Measurements from ENCODE around the gene SUPT3H. TPM values are rescaled to one million over a fixed set of nuclear protein-coding genes. Genes with fewer than 3 reads are reported as not detected.

The SUPT3H gene
- total RNA-seq, 1 experiment from 2014 or later = 3.6 TPM

DNA sequence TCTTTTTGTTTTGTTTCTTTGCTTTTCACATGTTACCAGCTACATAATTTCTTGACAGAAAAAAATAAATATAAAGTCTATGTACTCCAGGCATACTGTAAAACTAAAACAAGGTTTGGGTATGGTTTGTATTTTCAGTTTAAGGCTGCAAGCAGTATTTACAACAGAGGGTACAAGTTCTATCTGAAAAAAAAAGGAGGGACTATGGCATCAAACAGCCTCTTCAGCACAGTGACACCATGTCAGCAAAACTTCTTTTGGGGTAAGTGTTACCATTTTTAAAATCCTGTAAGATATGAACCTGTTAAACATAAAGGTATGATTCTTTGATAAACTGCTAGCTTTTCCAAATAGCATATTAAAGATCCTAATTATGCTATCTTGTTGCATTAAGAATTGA is 49.2 kb downstream of the SUPT3H start:
- Histone ChIP-seq H3K4me1 (ENCODE audit: insufficient read depth, low read length) (peaks cover 16% of the 10 kb centered on the region), H3K79me2 (ENCODE audit: low read length) (no peaks in the 10 kb centered on the region), H3K4me3 (ENCODE audit: low read length) (no peak overlapping the region), H3K9me3 (ENCODE audit: low read length) (no peaks in the 10 kb centered on the region), H3K9ac (ENCODE audit: low read length) (no peak overlapping the region), H2AFZ (ENCODE audit: low read length) (0 out of 2 replicates have a peak overlapping the region, but pooled peaks have one; percentile 15), H3K27me3 (ENCODE audit: low read length) (no peaks in the 10 kb centered on the region), H3K9me2 (replicated peaks; ENCODE audit: low read length) (no peaks in the 10 kb centered on the region), H3K36me3 (ENCODE audit: low read depth, low read length) (no peaks in the 10 kb centered on the region), H4K20me1 (ENCODE audit: low read length) (no peaks in the 10 kb centered on the region), H3K27ac (ENCODE audit: low read length) (no peak overlapping the region), H3K4me2 (ENCODE audit: low read length) (no peak overlapping the region), H3F3A (ENCODE audit: low read length, unreplicated experiment) (no peaks in the 10 kb centered on the region)
- ATAC-seq (no peak), DNase-seq (no peak)
- ChIA-PET POLR2A (ENCODE audit: unreplicated experiment) (no interaction called here), CTCF (no interaction called here)
- no TSS peak for BruUV-seq (replicated peaks)
- intact Hi-C loops (cut with micrococcal nuclease) = no loop called here
- TF ChIP-seq EZH2 (IDR thresholded peaks at IDR 0.05; ENCODE audit: low read length, unreplicated experiment) (no peak), EZH2phosphoT487 (IDR thresholded peaks at IDR 0.05; ENCODE audit: borderline replicate concordance, low read length) (no peak)
- TF ChIP-seq, protein P1, sequence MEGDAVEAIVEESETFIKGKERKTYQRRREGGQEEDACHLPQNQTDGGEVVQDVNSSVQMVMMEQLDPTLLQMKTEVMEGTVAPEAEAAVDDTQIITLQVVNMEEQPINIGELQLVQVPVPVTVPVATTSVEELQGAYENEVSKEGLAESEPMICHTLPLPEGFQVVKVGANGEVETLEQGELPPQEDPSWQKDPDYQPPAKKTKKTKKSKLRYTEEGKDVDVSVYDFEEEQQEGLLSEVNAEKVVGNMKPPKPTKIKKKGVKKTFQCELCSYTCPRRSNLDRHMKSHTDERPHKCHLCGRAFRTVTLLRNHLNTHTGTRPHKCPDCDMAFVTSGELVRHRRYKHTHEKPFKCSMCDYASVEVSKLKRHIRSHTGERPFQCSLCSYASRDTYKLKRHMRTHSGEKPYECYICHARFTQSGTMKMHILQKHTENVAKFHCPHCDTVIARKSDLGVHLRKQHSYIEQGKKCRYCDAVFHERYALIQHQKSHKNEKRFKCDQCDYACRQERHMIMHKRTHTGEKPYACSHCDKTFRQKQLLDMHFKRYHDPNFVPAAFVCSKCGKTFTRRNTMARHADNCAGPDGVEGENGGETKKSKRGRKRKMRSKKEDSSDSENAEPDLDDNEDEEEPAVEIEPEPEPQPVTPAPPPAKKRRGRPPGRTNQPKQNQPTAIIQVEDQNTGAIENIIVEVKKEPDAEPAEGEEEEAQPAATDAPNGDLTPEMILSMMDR (conservative IDR thresholded peaks at IDR 0.05; ENCODE audit: low read depth, low read length) = no peak

DNA sequence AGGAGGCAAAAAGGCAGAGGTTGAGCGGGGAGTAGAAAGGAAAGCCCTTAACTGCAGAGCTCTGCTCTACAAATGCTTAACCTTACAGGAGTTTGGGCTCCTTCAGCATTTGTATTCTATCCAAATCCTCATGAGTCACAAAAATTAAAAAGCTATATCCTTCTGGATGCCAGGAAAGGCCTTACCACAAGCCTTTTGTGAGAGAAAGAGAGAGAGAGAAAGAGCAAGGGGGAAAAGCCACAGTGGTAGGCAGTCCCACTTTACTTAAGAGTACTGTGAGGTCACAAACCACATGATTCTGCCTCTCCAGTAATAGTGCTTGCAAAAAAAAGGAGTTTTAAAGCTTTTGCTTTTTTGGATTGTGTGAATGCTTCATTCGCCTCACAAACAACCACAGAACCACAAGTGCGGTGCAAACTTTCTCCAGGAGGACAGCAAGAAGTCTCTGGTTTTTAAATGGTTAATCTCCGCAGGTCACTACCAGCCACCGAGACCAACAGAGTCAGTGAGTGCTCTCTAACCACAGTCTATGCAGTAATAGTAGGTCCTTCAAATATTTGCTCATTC is 49.7 kb downstream of the SUPT3H start, which contains the start of gene RUNX2:
RUNX2 (plus strand) TSS at position 375 of the 567 bp plus-strand sequence. CDS start 397 bp downstream, outside the sequence.
- Histone ChIP-seq H3K4me1 (ENCODE audit: insufficient read depth, low read length) (peaks cover 16% of the 10 kb centered on the region), H3K9me2 (replicated peaks; ENCODE audit: low read length) (no peaks in the 10 kb centered on the region), H3K9ac (ENCODE audit: low read length) (no peak within 1 kb of the TSS), H3K36me3 (ENCODE audit: low read depth, low read length) (no peaks in the 10 kb centered on the region), H3K79me2 (ENCODE audit: low read length) (no peaks in the 10 kb centered on the region), H3K4me3 (ENCODE audit: low read length) (no peak within 1 kb of the TSS), H3K27ac (ENCODE audit: low read length) (no peak within 1 kb of the TSS), H2AFZ (ENCODE audit: low read length) (0 out of 2 replicates have a peak within 1 kb of the TSS, but pooled peaks have one; percentile 15), H3F3A (ENCODE audit: low read length, unreplicated experiment) (no peaks in the 10 kb centered on the region), H3K4me2 (ENCODE audit: low read length) (no peak within 1 kb of the TSS), H3K27me3 (ENCODE audit: low read length) (no peaks in the 10 kb centered on the region), H4K20me1 (ENCODE audit: low read length) (no peaks in the 10 kb centered on the region), H3K9me3 (ENCODE audit: low read length) (no peaks in the 10 kb centered on the region)
- ChIA-PET POLR2A (ENCODE audit: unreplicated experiment) (interaction anchor here (0.6 kb wide), 1 partner anchor 25 kb away, joined by 3 read pairs; no protein-coding TSS in a partner anchor), CTCF (no interaction called here)
- no TSS peak for BruUV-seq (replicated peaks)
- ATAC-seq (peak; percentile 90), DNase-seq (peak; percentile 59)
- TF ChIP-seq EZH2phosphoT487 (IDR thresholded peaks at IDR 0.05; ENCODE audit: borderline replicate concordance, low read length) = no peak
- TF ChIP-seq, protein P1 (conservative IDR thresholded peaks at IDR 0.05; ENCODE audit: low read depth, low read length) = no peak
- no peak for TF ChIP-seq EZH2 (IDR thresholded peaks at IDR 0.05; ENCODE audit: low read length, unreplicated experiment)
- intact Hi-C loops (cut with micrococcal nuclease) = no loop called here

DNA sequence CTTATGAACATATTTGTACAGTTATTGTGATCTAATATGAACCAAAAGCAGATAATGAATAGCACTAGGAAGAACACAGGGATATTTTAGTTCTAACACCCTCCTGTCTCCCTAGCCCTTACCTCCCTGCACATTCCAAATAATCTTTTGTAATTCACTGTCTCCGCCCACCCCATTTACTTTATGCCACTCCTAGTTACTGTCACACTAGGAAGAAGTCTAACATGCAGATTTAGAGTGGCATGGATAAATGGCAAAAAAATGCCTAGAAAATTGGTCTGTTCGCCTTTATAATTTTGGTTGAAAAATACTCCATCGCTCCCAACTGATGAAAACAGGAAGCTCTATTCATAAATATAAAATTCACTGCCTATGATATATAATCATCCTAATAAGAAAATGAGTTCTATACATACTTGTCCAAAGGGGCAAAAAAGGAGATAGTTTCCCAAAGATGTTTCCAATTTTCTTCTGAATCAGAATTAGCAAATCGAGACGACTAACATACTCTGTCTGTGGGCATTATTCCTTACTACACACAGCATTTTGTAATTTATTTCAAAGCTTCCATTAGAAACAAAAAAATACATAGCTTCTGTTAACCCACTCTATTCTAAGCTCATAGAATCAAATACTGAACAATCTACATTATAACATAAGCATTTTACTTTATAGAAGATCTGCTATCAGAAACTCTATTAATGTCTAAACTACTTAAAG is 50.9 kb downstream of the SUPT3H start:
- no peaks in the 10 kb centered on the region for H3K36me3 ChIP-seq (ENCODE audit: low read depth, low read length)
- intact Hi-C loops (cut with micrococcal nuclease) = no loop called here
- H3K27me3 ChIP-seq (ENCODE audit: low read length) = no peaks in the 10 kb centered on the region
- TF ChIP-seq, protein P1 (conservative IDR thresholded peaks at IDR 0.05; ENCODE audit: low read depth, low read length) = no peak
- TF ChIP-seq EZH2phosphoT487 (IDR thresholded peaks at IDR 0.05; ENCODE audit: borderline replicate concordance, low read length) = no peak
- TF ChIP-seq EZH2 (IDR thresholded peaks at IDR 0.05; ENCODE audit: low read length, unreplicated experiment) = no peak
- H3K4me3 ChIP-seq (ENCODE audit: low read length) = no peak overlapping the region
- H3K27ac ChIP-seq (ENCODE audit: low read length) = no peak overlapping the region
- no peaks in the 10 kb centered on the region for H3F3A ChIP-seq (ENCODE audit: low read length, unreplicated experiment)
- H2AFZ ChIP-seq (ENCODE audit: low read length) = no peak overlapping the region
- peaks cover 16% of the 10 kb centered on the region for H3K4me1 ChIP-seq (ENCODE audit: insufficient read depth, low read length)
- no peaks in the 10 kb centered on the region for H3K9me3 ChIP-seq (ENCODE audit: low read length)
- no peak overlapping the region for H3K9ac ChIP-seq (ENCODE audit: low read length)
- H3K9me2 ChIP-seq (replicated peaks; ENCODE audit: low read length) = no peaks in the 10 kb centered on the region
- no peaks in the 10 kb centered on the region for H3K79me2 ChIP-seq (ENCODE audit: low read length)
- ChIA-PET POLR2A (ENCODE audit: unreplicated experiment) (no interaction called here), CTCF (no interaction called here)
- no peak for DNase-seq
- no TSS peak for BruUV-seq (replicated peaks)
- H4K20me1 ChIP-seq (ENCODE audit: low read length) = no peaks in the 10 kb centered on the region
- no peak for ATAC-seq
- H3K4me2 ChIP-seq (ENCODE audit: low read length) = no peak overlapping the region

All from PC-3 (cell line).